ENCODE results near the gene ISCA2.

ISCA2 gene

GRCh38 chr14:74483321-74483720, 10.2 kb upstream of the ISCA2 start:
- DNase-seq = no peak

- no peak for DNase-seq
Measured at GRCh38 chr14:74486164-74486563, 7.4 kb upstream of the ISCA2 start.

- DNase-seq = no peak
Measured at GRCh38 chr14:74488786-74489397, 4.7 kb upstream of the ISCA2 start.

- DNase-seq = no peak
Measured at GRCh38 chr14:74490486-74490885, 3.1 kb upstream of the ISCA2 start.

GRCh38 chr14:74491956-74492775, 1.4 kb upstream of the ISCA2 start:
- no peak for DNase-seq

- no peak for DNase-seq
Measured at GRCh38 chr14:74492776-74493342, 706 bp upstream of the ISCA2 start, which contains the start of gene NPC2. Gene NPC2, minus strand, starts transcription at chr14:74493305. Its CDS starts 31 bp downstream, at chr14:74493274.

GRCh38 chr14:74495356-74495755, 1.8 kb downstream of the ISCA2 start:
- no peak for DNase-seq

- no peak for DNase-seq
Measured at GRCh38 chr14:74500417-74501134, 7.0 kb downstream of the ISCA2 start.

GRCh38 chr14:74501135-74501614, 7.6 kb downstream of the ISCA2 start:
- DNase-seq = no peak

- DNase-seq = no peak
Measured at GRCh38 chr14:74501691-74502090, 8.1 kb downstream of the ISCA2 start.

GRCh38 chr14:74502236-74503019, 8.9 kb downstream of the ISCA2 start:
- no peak for DNase-seq

- no peak for DNase-seq
Measured at GRCh38 chr14:74503291-74503937, 9.8 kb downstream of the ISCA2 start.

- DNase-seq = no peak
Measured at GRCh38 chr14:74503938-74504335, 10.4 kb downstream of the ISCA2 start.

GRCh38 chr14:74504412-74504811, 10.8 kb downstream of the ISCA2 start:
- no peak for DNase-seq

- DNase-seq = no peak
Measured at GRCh38 chr14:74504874-74505720, 11.5 kb downstream of the ISCA2 start.

GRCh38 chr14:74505831-74506230, 12.3 kb downstream of the ISCA2 start:
- no peak for DNase-seq

GRCh38 chr14:74506411-74506851, 12.9 kb downstream of the ISCA2 start:
- no peak for DNase-seq

- no peak for DNase-seq
Measured at GRCh38 chr14:74507085-74507484, 13.5 kb downstream of the ISCA2 start.

- no peak for DNase-seq
Measured at GRCh38 chr14:74507840-74508239, 14.3 kb downstream of the ISCA2 start.

- no peak for DNase-seq
Measured at GRCh38 chr14:74508292-74508731, 14.7 kb downstream of the ISCA2 start.
